HepG2 (cell line): ENCODE measurements around the gene CSNK1D. TPM values are rescaled to one million over a fixed set of nuclear protein-coding genes. Genes with fewer than 3 reads are reported as not detected.

Source experiments
- AHDC1 ChIP-seq: sonication (generic); formaldehyde crosslinking; IDR thresholded peaks from 2 replicates; pipeline ENCODE4 v1.5.1; 2020; ENCODE audit warnings: mild to moderate bottlenecking, missing genetic modification reagents, borderline replicate concordance
- AKAP8 ChIP-seq: sonication (generic); formaldehyde crosslinking; IDR thresholded peaks from 2 replicates; pipeline ENCODE4 v1.5.1; 2020; ENCODE audit warnings: mild to moderate bottlenecking, missing genetic modification reagents
- GFI1 ChIP-seq: sonication (generic); formaldehyde crosslinking; IDR thresholded peaks from 2 replicates; pipeline ENCODE4 v1.5.0; 2020; ENCODE audit warnings: missing genetic modification reagents, mild to moderate bottlenecking, borderline replicate concordance
- GRHL1 ChIP-seq: sonication (generic); formaldehyde crosslinking; conservative IDR thresholded peaks from 2 replicates; pipeline ENCODE4 v1.8.0; 2022; ENCODE audit warnings: missing genetic modification reagents
- MBNL3 ChIP-seq: fragments of 250-450 bp; sonication (Bioruptor Pico); conservative IDR thresholded peaks from 2 replicates; pipeline ENCODE4 v1.8.0; 2022; ENCODE audit warnings: mild to moderate bottlenecking, inconsistent platforms
- PHF5A ChIP-seq: IDR thresholded peaks from one replicate; pipeline ENCODE4 v1.6.1; 2018; ENCODE audit warnings: low read depth, missing genetic modification reagents; ENCODE audit not compliant: unreplicated experiment
- RORA ChIP-seq: sonication (generic); formaldehyde crosslinking; IDR thresholded peaks from 2 replicates; pipeline ENCODE4 v1.5.0; 2020; ENCODE audit warnings: mild to moderate bottlenecking, missing genetic modification reagents, moderate library complexity
- SIX4 ChIP-seq: sonication (generic); formaldehyde crosslinking; IDR thresholded peaks from 2 replicates; pipeline ENCODE4 v1.4.0; 2020; ENCODE audit warnings: missing genetic modification reagents
- SP140L ChIP-seq: sonication (generic); formaldehyde crosslinking; IDR thresholded peaks from 2 replicates; pipeline ENCODE4 v1.4.0; 2020; ENCODE audit warnings: missing genetic modification reagents, borderline replicate concordance
- ZFP90 ChIP-seq: sonication (generic); formaldehyde crosslinking; IDR thresholded peaks from 2 replicates; pipeline ENCODE4 v1.8.0; 2022; ENCODE audit warnings: missing genetic modification reagents, mild to moderate bottlenecking, inconsistent platforms, borderline replicate concordance
- ZNF232 ChIP-seq: sonication (generic); formaldehyde crosslinking; IDR thresholded peaks from 2 replicates; pipeline ENCODE4 v1.4.0; 2020; ENCODE audit warnings: missing genetic modification reagents, borderline replicate concordance
- ZNF234 ChIP-seq: sonication (generic); formaldehyde crosslinking; conservative IDR thresholded peaks from 2 replicates; pipeline ENCODE4 v1.5.1; 2020; ENCODE audit warnings: mild to moderate bottlenecking, missing genetic modification reagents
- ZNF34 ChIP-seq: sonication (generic); formaldehyde crosslinking; IDR thresholded peaks from 2 replicates; pipeline ENCODE4 v1.4.0; 2020; ENCODE audit warnings: mild to moderate bottlenecking, missing genetic modification reagents, borderline replicate concordance
- ZNF484 ChIP-seq: sonication (generic); formaldehyde crosslinking; IDR thresholded peaks from 2 replicates; pipeline ENCODE4 v1.5.1; 2020; ENCODE audit warnings: mild to moderate bottlenecking, low read depth, missing genetic modification reagents, borderline replicate concordance
- ZNF569 ChIP-seq: sonication (generic); formaldehyde crosslinking; IDR thresholded peaks from 2 replicates; pipeline ENCODE4 v1.5.0; 2020; ENCODE audit warnings: mild to moderate bottlenecking, missing genetic modification reagents, moderate library complexity, borderline replicate concordance
- ZNF580 ChIP-seq: IDR thresholded peaks from 2 replicates; pipeline ENCODE4 v1.6.1; 2016; ENCODE audit warnings: low read depth, borderline replicate concordance
- ZNF672 ChIP-seq: sonication (generic); formaldehyde crosslinking; IDR thresholded peaks from 2 replicates; pipeline ENCODE4 v1.8.1; 2022; ENCODE audit warnings: missing genetic modification reagents
- ZNF772 ChIP-seq: sonication (generic); formaldehyde crosslinking; IDR thresholded peaks from 2 replicates; pipeline ENCODE4 v1.5.0; 2020; ENCODE audit warnings: mild to moderate bottlenecking, missing genetic modification reagents
- polyA plus RNA-seq, 8 experiments: library from polyadenylated mRNA; depleted of rRNA in 3 of 8; stranded (reverse) in 7 of 8; unstranded in 1 of 8; fragments of >200 nt; fragmentation: Illumina TruSeq in 4 of 8; extraction: Trizol in 4 of 8; gene quantifications; 2 replicates each; pipeline versions ENCODE4 v1.2.1 to v1.2.3, GENCODE V29; 2011 to 2016; ENCODE audit warnings: low read depth in 4 of 8, missing spikeins in 1 of 8, mixed read lengths in 1 of 8; ENCODE audit not compliant: insufficient read depth in 1 of 8
- total RNA-seq, 5 experiments: library from RNA; depleted of rRNA; stranded (reverse); fragments of >200 nt; fragmentation: Illumina TruSeq; extraction: Trizol; gene quantifications; 2 replicates each; pipeline ENCODE4 v1.2.3, GENCODE V29; 2016; ENCODE audit warnings: low read depth in 1 of 5

The CSNK1D gene
- total and polyA plus RNA-seq, 2 of the 13 experiments (the other 11 are each of a cell fraction or from before 2014, with no cell fraction given), result 31.5 to 128 TPM

GRCh38 chr17:82216301-82217119 is 57.0 kb downstream of the CSNK1D start (continued):
- TF ChIP-seq ZFP90 (CRISPR knock-in tag) (no peak), ZNF34 (CRISPR knock-in tag) (no peak), ZNF580 (CRISPR knock-in tag) (no peak; the same call in 1 of the 2 replicates), AHDC1 (CRISPR knock-in tag) (no peak; the same call in 1 of the 2 replicates), ZNF484 (CRISPR knock-in tag) (no peak), ZNF234 (no peak), ZNF569 (no peak), SP140L (no peak), ZNF672 (CRISPR knock-in tag) (no peak), PHF5A (CRISPR knock-in tag) (no peak), MBNL3 (no peak), ZNF772 (CRISPR knock-in tag) (no peak), RORA (no peak), GRHL1 (CRISPR knock-in tag) (no peak), GFI1 (no peak), SIX4 (no peak), ZNF232 (CRISPR knock-in tag) (no peak), AKAP8 (CRISPR knock-in tag) (no peak)
